Stimulated activated CD4-positive, alpha-beta T cell treated with anti-CD3 and anti-CD28 coated beads, TNF-alpha, amount 100 ng/mL, for 1 hour (primary cell): ENCODE measurements around the gene BIK.

Experiments used
- DNase-seq, 3 donors: peaks; one replicate each; pipeline ENCODE4 v3.0.0-alpha.2; 2020; ENCODE audit warnings: low read depth in 3 of 3, low spot score in 1 of 3

Gene BIK

GRCh38 chr22:43159484-43160178 is 49.1 kb downstream of the BIK start:
- DNase-seq: no peak

DNA sequence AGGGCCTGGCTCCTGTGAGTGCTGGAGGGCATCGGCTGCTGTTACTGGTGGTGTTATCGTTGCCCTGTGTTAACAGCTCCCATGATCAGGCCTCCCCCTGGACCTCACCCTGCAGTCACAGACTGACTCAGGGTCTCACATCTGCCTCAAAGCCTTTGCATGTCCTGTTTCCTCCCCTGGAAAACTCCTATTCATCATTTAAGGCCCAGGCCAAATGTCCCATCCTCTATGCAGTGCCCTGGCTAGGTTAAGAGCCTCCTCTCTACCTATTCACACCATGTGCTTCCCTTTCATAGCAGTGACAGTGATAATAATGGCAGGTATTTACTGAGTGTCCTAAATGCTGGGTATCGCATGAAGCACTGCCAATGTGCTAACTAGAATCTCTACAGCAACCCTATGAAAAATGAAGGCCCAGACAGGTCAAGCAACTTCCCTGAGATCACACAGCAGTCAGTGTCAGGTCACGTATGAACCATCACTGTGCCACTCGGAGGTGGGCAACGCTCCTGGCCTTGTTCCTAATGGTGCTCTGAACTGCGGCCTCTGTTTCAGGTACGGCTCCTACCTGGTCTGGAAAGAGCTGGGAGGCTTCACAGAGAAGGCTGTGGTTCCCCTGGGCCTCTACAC is 50.1 kb downstream of the BIK start:
- DNase-seq: no peak

- DNase-seq: no peak
These were observed 52.0 kb downstream of the BIK start for GRCh38 chr22:43162412-43163150.

DNA sequence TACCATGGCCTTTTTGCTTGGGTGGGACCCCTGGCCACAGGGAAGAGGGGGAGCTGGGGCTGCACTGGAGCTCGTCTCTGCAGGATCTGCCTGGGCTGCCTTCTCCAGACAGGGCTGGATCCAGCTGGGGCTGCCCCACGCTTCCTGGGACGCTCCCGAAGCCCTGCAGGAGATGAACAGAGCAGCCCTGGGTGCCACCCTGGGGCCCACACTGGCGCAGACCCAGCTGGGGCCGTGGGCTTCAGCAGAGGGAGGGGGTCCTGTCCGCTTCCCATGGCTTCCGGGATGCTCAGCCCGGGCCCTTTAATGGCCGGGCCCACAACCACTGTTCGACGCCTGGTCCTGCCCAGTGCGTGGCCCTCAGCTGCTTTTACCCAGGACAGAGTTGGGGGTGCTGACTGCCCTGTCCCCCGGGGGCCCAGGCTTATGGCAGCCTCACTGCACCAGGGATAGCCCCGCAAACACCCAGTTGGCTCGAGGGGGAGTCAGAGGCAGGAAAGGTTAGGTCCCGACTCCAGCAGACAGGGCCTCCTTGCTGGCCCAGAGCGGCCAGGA is 52.8 kb downstream of the BIK start:
- no peak for DNase-seq

DNA sequence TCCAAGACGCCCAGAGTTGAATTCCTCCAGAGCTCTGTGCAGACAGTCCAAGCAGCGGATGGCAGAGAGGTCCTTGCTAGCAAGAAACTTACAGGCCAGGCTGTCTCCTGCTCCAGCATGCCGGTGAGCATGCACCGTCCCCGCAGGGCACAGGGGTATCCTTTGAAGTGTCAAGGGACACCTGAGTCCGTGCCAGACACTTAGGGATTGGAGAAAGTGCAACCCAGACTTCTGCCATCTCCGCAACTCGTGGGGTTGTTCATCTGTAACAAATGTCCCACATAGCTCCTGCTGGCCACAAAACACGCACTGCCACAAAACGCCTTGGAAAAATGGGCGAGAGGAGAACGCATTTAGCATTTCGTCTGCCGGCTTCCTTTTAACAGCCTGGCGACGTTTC is 54.1 kb downstream of the BIK start:
- no peak for DNase-seq

DNA sequence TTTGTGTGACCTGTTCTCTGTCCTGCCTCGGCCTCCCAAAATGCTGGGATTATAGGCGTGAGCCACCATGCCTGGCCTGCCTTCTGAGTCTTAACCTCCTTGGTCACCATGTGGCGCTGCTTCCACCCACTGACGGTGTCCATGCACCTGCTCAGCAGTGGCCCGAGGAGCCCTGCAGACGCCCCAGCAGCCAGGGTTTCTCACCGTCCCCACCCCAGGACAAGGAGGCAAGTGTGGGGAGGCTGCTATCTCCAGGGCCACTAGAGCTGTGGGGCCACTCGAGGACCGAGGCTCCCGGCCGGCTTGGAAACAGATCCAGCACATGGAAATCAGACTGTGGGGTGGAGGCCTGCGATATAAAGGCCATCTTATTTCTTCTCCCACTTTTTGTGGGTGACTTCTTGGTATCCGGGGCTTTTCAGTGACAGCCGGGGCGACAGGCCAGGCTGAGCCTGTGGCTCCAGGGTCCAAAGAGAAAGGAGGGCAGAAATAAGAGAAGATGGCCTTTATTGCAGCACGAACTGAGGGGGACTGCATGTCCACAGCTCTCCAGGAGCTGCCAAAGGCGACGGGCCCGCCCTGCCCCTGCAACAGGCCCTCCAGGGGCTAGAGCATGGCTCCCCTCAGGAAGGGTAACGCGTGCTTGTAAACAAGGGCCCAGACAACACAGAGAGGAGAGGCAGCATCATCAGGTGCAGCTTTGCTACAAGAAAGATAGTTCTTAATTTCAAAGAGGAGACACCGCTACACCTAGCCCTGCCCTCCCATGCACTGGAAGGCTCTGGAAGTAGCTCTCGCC is 55.8 kb downstream of the BIK start:
- DNase-seq: no peak

DNA sequence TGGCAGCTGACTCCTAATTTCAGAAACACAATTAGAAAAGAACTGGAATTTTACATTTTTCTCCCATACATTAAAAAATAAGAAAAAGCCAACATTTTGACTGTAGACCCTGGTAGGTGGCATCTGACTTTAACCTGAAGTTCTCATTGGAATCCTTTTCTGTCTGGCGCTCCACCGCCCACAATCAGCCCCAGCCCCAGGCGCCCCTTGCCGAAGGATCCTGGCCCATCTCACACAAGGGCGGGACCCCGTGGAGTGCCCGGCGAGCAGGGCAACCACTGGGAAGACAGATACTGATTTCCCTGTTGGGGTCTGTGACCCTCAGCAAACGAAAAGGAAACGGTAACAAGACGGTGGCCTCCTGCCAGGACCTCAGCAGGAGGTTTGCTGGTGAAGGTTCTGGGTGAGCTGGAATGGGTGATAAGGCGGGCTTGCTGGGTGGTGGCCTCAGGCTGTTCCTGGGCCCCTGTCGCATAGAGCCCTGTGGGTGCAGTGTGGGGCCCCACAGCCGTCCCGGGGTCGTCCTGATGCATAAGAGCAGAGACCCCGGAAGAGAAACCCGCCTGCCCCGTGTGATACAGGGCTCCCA is 56.5 kb downstream of the BIK start:
- DNase-seq: no peak

- no peak for DNase-seq
These were observed 58.1 kb downstream of the BIK start for GRCh38 chr22:43168471-43169309.

GRCh38 chr22:43169310-43170130 is 59.0 kb downstream of the BIK start:
- DNase-seq: no peak

GRCh38 chr22:43170131-43170480 is 59.6 kb downstream of the BIK start:
- DNase-seq: no peak

- no peak for DNase-seq
These were observed 60.5 kb downstream of the BIK start for GRCh38 chr22:43171019-43171491.

GRCh38 chr22:43171607-43172006 is 61.1 kb downstream of the BIK start:
- DNase-seq: no peak

DNA sequence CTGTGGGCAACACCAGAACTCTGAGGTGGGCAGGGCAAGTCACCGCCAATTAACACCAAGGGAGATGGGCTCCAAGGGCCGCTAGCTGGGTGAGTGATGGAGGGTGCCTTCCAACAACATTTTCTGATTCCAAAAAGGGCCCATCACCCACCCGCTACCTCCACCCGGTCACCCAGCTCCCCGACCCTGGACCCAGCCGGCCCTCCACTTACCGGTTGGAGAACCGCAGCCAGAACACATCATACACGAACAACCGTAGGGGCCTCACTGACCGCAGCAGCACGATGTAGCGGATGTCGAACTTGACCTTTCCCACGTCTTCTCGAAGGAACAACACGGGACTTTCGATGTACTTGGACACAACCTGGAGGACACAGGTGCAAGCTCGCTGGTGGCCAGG is 61.6 kb downstream of the BIK start:
- DNase-seq: no peak

GRCh38 chr22:43173566-43173965 is 63.0 kb downstream of the BIK start:
- DNase-seq: no peak

DNA sequence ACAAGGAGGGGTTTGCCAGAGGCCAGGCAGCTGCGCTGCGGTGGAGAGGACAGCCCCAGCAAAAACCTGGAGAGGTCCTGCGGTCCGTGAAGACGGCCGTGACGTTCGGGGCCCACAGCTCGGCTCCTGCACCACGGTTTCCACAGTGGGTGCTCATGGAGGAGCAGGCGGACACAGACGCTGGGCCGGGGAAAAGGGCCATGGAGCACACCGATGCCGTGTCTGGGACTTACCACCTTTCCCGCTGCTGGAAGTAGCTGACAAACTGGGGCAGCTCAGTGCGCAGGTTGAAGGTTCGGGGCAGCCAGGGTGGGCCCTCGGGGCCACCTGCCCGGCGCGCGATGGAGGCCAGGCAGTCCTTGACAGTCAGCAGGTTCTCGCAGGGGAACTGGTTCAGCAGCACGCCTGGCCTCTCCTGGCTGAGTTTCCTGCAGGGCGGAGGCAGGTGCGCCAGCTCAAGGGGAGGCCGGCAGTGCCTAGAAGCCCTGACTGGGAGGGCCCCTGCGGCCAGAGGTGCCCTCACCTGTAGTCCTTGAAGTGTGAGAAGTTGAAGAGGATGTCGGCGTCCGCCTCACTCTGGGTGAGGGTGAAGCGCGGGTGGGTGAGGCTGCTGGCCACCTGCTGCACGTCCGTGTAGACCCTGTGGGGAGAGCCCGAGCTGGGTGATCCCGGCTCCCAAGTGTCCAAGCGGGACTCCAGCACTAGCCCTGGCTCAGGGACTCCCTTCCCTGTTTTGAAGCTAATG is 63.6 kb downstream of the BIK start:
- DNase-seq: no peak

DNA sequence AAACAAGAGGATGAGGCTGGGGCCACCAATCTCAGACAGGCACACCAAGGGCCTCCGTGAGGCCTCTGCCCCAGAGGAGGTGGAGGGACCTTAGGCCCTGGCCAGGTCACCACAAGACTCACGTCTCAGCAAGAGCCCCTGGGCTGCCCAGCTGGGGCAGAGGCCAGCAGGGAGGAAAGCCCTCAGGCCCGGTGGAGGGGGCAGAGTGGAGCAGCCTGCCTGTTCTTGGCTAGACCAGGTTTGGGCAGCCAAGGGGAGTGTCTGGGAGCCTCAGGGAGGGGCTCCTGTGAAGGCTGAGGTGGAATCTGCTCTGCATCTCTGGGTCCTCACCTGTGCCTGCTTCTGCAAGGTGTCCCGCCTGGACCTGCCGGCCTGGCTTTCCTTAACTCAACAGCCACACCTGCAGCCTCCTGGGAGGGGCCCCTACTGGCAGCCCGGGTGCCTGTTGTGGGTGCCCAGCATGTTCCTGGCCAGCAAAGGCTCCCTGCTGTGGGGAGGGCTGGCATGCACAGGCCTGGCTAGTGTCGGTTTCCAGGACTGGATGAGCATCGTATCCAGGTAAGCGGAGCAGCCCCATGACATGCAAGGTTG is 64.5 kb downstream of the BIK start:
- DNase-seq: no peak

DNA sequence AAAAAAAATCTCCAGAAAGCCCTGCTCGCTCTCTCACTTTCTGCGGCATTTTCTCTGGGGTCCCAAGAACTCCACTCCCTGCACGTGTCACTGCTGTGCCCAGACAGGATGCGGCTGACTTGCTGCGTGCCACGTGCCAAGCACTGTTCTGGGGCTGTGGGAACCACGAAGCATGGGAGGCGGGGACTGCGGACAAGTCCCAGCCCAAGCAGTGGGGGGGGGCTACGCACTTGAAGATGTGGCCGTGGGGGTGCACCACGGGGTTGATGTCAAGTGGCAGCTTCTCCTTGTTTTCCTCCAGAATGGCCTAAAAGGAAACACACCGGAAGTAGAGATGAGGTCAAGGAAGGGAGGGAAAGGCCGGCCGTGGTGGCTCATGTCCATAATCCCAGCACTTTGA is 65.5 kb downstream of the BIK start:
- no peak for DNase-seq

- no peak for DNase-seq
These were observed 66.9 kb downstream of the BIK start for GRCh38 chr22:43177479-43177878.
